Stimulated activated CD8-positive, alpha-beta memory T cell treated with anti-CD3 and anti-CD28 coated beads, Interleukin-12 subunit alpha, Interleukin-12 subunit beta, amount 100 ng/mL, for 24 hours (primary cell): ENCODE data around the gene KCNH2.
"Not testable (repeated sequence)": the region's sequence is repeated elsewhere in the genome, so short reads cannot be mapped to it uniquely, and the experiment has no call there.

Source experiments
- DNase-seq: peaks from one replicate; pipeline ENCODE4 v3.0.0-alpha.2; 2020; ENCODE audit errors: extremely low read depth

The KCNH2 gene

GRCh38 chr7:150936018-150936417, 42.1 kb downstream of the KCNH2 start:
- no peak for DNase-seq

GRCh38 chr7:150935149-150935548, 43.0 kb downstream of the KCNH2 start:
- no peak for DNase-seq

GRCh38 chr7:150934045-150934766, 43.9 kb downstream of the KCNH2 start:
- DNase-seq, result no peak

GRCh38 chr7:150931199-150931869, 46.8 kb downstream of the KCNH2 start:
- no peak for DNase-seq

- DNase-seq, result no peak
These were observed 49.6 kb downstream of the KCNH2 start for GRCh38 chr7:150928541-150928940.

- no peak for DNase-seq
These were observed 50.2 kb downstream of the KCNH2 start for GRCh38 chr7:150927956-150928344.

- no peak for DNase-seq
These were observed 50.8 kb downstream of the KCNH2 start for GRCh38 chr7:150927157-150927955.

- no peak for DNase-seq
These were observed 52.1 kb downstream of the KCNH2 start for GRCh38 chr7:150926066-150926465.

GRCh38 chr7:150924369-150924781, 53.7 kb downstream of the KCNH2 start:
- DNase-seq, result no peak

- no peak for DNase-seq
These were observed 54.3 kb downstream of the KCNH2 start for GRCh38 chr7:150923802-150924201.

GRCh38 chr7:150923196-150923595, 54.9 kb downstream of the KCNH2 start:
- DNase-seq, result no peak

GRCh38 chr7:150919160-150919559, 59.0 kb downstream of the KCNH2 start:
- no peak for DNase-seq

GRCh38 chr7:150918378-150918777, 59.7 kb downstream of the KCNH2 start:
- DNase-seq, result no peak

GRCh38 chr7:150917969-150918368, 60.2 kb downstream of the KCNH2 start:
- DNase-seq, result no peak

GRCh38 chr7:150916670-150917069, 61.5 kb downstream of the KCNH2 start:
- DNase-seq, result no peak

- no peak for DNase-seq
These were observed 63.2 kb downstream of the KCNH2 start for GRCh38 chr7:150914966-150915365.

GRCh38 chr7:150914196-150914595, 63.9 kb downstream of the KCNH2 start:
- no peak for DNase-seq

GRCh38 chr7:150912427-150912826, 65.7 kb downstream of the KCNH2 start:
- no peak for DNase-seq

- no peak for DNase-seq
These were observed 66.4 kb downstream of the KCNH2 start for GRCh38 chr7:150911590-150912267.

- no peak for DNase-seq
These were observed 67.1 kb downstream of the KCNH2 start for GRCh38 chr7:150910996-150911422.

GRCh38 chr7:150910305-150910995, 67.7 kb downstream of the KCNH2 start:
- not testable (repeated sequence) for DNase-seq
